Measurements from ENCODE around the gene LUC7L. TPM values are rescaled to one million over a fixed set of nuclear protein-coding genes. Genes with fewer than 3 reads are reported as not detected.

Gene LUC7L
- total and polyA plus RNA-seq, 2 of the 8 experiments (the other 6 are each of a cell fraction or from before 2014, with no cell fraction given) = 49.7 to 129 TPM

- TF ChIP-seq CHD7 (IDR thresholded peaks at IDR 0.05; ENCODE audit: insufficient replicate concordance, low read length) (no peak), NRF1 (IDR thresholded peaks at IDR 0.05; ENCODE audit: low read depth, low read length) (no peak), RXRA (IDR thresholded peaks at IDR 0.05; ENCODE audit: insufficient read depth, low read depth, low read length) (no peak), FOSL1 (IDR thresholded peaks at IDR 0.05; ENCODE audit: insufficient read depth, low read depth, low read length) (no peak), E2F6 (IDR thresholded peaks at IDR 0.05) (no peak), SAP30 (IDR thresholded peaks at IDR 0.05; ENCODE audit: insufficient read depth, insufficient replicate concordance, low read length) (no peak), ASH2L (IDR thresholded peaks at IDR 0.05; ENCODE audit: low read length) (no peak), MAFK (IDR thresholded peaks at IDR 0.05; ENCODE audit: low read depth, low read length) (no peak), BRCA1 (IDR thresholded peaks at IDR 0.05; ENCODE audit: low read depth, low read length) (no peak), POLR2AphosphoS5 (IDR thresholded peaks at IDR 0.05; ENCODE audit: low read depth, low read length) (no peak)
Observed at GRCh38 chr16:265002-265529, 35.8 kb upstream of the LUC7L start (continued).
